LNCaP clone FGC (cell line): ENCODE data around the gene MAPK13.

Experiments used
- DNase-seq: peaks from one replicate; pipeline ENCODE4 v3.0.0-alpha.2; 2011; ENCODE audit warnings: low read depth
- H3K4me3 ChIP-seq: 2 replicates; pipeline ENCODE4 v1.5.1; 2011; ENCODE audit warnings: mild to moderate bottlenecking, low read depth, low read length, control low read depth
- CTCF ChIP-seq: IDR thresholded peaks from 2 replicates; pipeline ENCODE4 v1.5.1; 2012; ENCODE audit warnings: mild to moderate bottlenecking; ENCODE audit not compliant: control insufficient read depth, insufficient read depth; ENCODE audit errors: extremely low read depth

MAPK13 gene

GRCh38 chr6:36114798-36115408, 15.4 kb upstream of the MAPK13 start:
- no peak for DNase-seq
- no peak for TF ChIP-seq CTCF
- H3K4me3 ChIP-seq: no peak overlapping the region

GRCh38 chr6:36115412-36115811, 14.9 kb upstream of the MAPK13 start:
- no peak overlapping the region for H3K4me3 ChIP-seq
- DNase-seq: no peak
- TF ChIP-seq CTCF: no peak

GRCh38 chr6:36116066-36116864, 14.0 kb upstream of the MAPK13 start:
- no peak for TF ChIP-seq CTCF
- H3K4me3 ChIP-seq: no peak overlapping the region
- DNase-seq: no peak

GRCh38 chr6:36116943-36117342, 13.4 kb upstream of the MAPK13 start:
- no peak for DNase-seq
- TF ChIP-seq CTCF: no peak
- H3K4me3 ChIP-seq: no peak overlapping the region

GRCh38 chr6:36117658-36118549, 12.4 kb upstream of the MAPK13 start:
- TF ChIP-seq CTCF: no peak
- DNase-seq: no peak
- no peak overlapping the region for H3K4me3 ChIP-seq

GRCh38 chr6:36118550-36119107, 11.7 kb upstream of the MAPK13 start:
- no peak for TF ChIP-seq CTCF
- H3K4me3 ChIP-seq: no peak overlapping the region
- no peak for DNase-seq
